Kidney (tissue), 14 donors: Measurements from ENCODE around the gene CD226. TPM values are rescaled to one million over a fixed set of nuclear protein-coding genes. Genes with fewer than 3 reads are reported as not detected.

ENCODE experiments used
- DNase-seq, 5 donors: peaks; one replicate each; pipeline ENCODE4 v3.0.0-alpha.2; 2013 to 2020
- FAIRE-seq: peaks from 2 replicates; lab custom pipeline; 2012; peaks lifted over from hg19 to GRCh38; lab: Jason Lieb, UNC
- H3K27ac ChIP-seq, 2 donors: one replicate each; pipeline ENCODE4 v1.7.0; 2013; ENCODE audit warnings: low read depth in 2 of 2, low read length in 2 of 2, inconsistent platforms in 1 of 2
- H3K27me3 ChIP-seq: one replicate; pipeline ENCODE4 v1.7.1; 2013; ENCODE audit warnings: low read length, inconsistent platforms; ENCODE audit not compliant: control insufficient read depth, insufficient read depth
- H3K36me3 ChIP-seq, 3 donors: one replicate each; pipeline versions ENCODE4 v1.7.0 to v1.7.1; 2013; ENCODE audit warnings: low read length in 3 of 3, control low read depth in 1 of 3, inconsistent platforms in 1 of 3; ENCODE audit not compliant: insufficient read depth in 3 of 3, control insufficient read depth in 2 of 3
- H3K4me1 ChIP-seq, 3 donors: one replicate each; pipeline versions ENCODE4 v1.7.0 to v1.7.1; 2013; ENCODE audit warnings: low read length in 3 of 3, inconsistent platforms in 1 of 3, low read depth in 1 of 3; ENCODE audit not compliant: control insufficient read depth in 2 of 3, insufficient read depth in 2 of 3
- H3K4me3 ChIP-seq, 3 donors: one replicate each; pipeline versions ENCODE4 v1.7.0 to v1.8.1; 2013; ENCODE audit warnings: low read length in 3 of 3, control low read depth in 1 of 3, inconsistent platforms in 1 of 3
- H3K9ac ChIP-seq, 3 donors: one replicate each; pipeline versions ENCODE4 v1.7.0 to v1.7.1; 2013; ENCODE audit warnings: low read length in 3 of 3, control low read depth in 1 of 3, inconsistent platforms in 1 of 3
- H3K9me3 ChIP-seq, 3 donors: one replicate each; pipeline versions ENCODE4 v1.7.0 to v1.7.1; 2013; ENCODE audit warnings: low read length in 3 of 3, control low read depth in 1 of 3, inconsistent platforms in 1 of 3; ENCODE audit not compliant: control insufficient read depth in 2 of 3, insufficient read depth in 1 of 3
- intact Hi-C: fragments of 100-400 bp; cut with DNase I; formaldehyde crosslinking; loops from one replicate; pipeline ENCODE4 v1.11.1; 2022
- polyA plus RNA-seq: library from polyadenylated mRNA; stranded (reverse); fragments of 350-450 nt; fragmentation: Illumina TruSeq; extraction: RNeasy Lipid Tissue Mini Kit (QIAGEN cat#74804); gene quantifications from one replicate; pipeline ENCODE4 v1.2.3, GENCODE V29; 2014; ENCODE audit warnings: low read depth, low replicate concordance; ENCODE audit not compliant: insufficient read depth
- total RNA-seq: library from RNA; stranded (reverse); fragmentation: NEBNext Ultra II Directional; extraction: Animal tissue kit (Norgen Biotek cat#: 25700); gene quantifications from one replicate; pipeline ENCODE4 v1.2.1, GENCODE V29; 2021
- TF ChIP-seq, protein P1 (sequence below): IDR thresholded peaks from 3 replicates; pipeline ENCODE4 v1.5.1; 2012; ENCODE audit warnings: mild to moderate bottlenecking, moderate library complexity, borderline replicate concordance; ENCODE audit not compliant: insufficient read depth; ENCODE audit errors: extremely low read depth
- donor health status: control.
- donor health status: control.
- donor health status: control.
- donor health status: control.
- donor health status: control.
- donor health status: DM: yes; HTN: yes; CAD: no.
- donor health status: Normal renal cell carcinoma (clear cell type).

Gene CD226
- total and polyA plus RNA-seq, 2 donors from 2014 or later, result 0.28 to 5.0 TPM

DNA sequence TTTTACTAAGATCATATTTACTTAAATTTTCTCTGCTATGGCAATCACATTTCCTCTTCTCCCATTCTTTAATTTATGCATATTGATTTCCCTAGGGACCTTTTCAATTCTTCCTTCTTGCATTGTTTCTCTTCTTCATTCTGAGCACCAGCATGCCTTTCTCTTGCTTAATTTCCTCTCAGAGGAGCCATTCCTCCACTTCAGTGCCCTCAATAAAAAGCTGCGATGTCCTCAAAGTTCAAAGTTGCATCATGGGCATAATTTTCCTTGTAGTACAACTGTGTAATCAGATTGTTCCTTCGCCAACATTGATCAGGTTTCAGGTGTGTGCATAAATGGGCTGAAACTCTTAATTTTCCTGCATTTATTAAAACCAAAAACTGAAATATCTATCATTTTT lies 21.8 kb upstream of the CD226 start:
- H3K9ac ChIP-seq, result no peak overlapping the region
- TF ChIP-seq, protein P1, sequence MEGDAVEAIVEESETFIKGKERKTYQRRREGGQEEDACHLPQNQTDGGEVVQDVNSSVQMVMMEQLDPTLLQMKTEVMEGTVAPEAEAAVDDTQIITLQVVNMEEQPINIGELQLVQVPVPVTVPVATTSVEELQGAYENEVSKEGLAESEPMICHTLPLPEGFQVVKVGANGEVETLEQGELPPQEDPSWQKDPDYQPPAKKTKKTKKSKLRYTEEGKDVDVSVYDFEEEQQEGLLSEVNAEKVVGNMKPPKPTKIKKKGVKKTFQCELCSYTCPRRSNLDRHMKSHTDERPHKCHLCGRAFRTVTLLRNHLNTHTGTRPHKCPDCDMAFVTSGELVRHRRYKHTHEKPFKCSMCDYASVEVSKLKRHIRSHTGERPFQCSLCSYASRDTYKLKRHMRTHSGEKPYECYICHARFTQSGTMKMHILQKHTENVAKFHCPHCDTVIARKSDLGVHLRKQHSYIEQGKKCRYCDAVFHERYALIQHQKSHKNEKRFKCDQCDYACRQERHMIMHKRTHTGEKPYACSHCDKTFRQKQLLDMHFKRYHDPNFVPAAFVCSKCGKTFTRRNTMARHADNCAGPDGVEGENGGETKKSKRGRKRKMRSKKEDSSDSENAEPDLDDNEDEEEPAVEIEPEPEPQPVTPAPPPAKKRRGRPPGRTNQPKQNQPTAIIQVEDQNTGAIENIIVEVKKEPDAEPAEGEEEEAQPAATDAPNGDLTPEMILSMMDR, result no peak
- H3K4me3 ChIP-seq, result no peak overlapping the region
- no peak overlapping the region for H3K27ac ChIP-seq
- H3K9me3 ChIP-seq, result peaks cover 0 to 4% (median 0%) of the 10 kb centered on the region in 3 donors
- no peak for FAIRE-seq
- intact Hi-C loops, result no loop called here
- H3K4me1 ChIP-seq, result no peaks in the 10 kb centered on the region
- no peak for DNase-seq
- no peaks in the 10 kb centered on the region for H3K27me3 ChIP-seq
- H3K36me3 ChIP-seq, result no peaks in the 10 kb centered on the region

DNA sequence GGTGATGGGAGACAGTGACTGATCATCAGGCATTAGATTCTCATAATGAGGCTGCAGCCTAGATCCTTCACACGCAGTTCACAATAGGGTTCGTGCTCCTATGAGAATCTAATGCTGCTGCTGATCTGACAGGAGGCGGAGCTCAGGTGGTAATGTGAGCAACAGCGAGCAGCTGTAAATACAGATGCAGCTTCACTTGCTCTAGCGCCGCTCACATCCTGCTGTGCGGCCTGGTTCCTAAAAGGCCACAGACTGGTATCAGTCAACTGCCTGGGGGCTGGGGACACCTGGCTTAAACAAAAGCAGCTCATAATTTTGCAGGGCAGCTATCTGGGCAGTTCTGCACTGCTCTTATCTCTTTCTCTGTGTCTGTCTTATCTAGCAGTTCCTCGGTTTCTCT lies 20.4 kb upstream of the CD226 start:
- TF ChIP-seq, protein P1, result no peak
- no peak overlapping the region for H3K9ac ChIP-seq
- H3K4me1 ChIP-seq, result no peaks in the 10 kb centered on the region
- no peak overlapping the region for H3K4me3 ChIP-seq
- no peaks in the 10 kb centered on the region for H3K27me3 ChIP-seq
- H3K9me3 ChIP-seq, result peaks cover 0 to 4% (median 0%) of the 10 kb centered on the region in 3 donors
- H3K27ac ChIP-seq, result no peak overlapping the region
- no peaks in the 10 kb centered on the region for H3K36me3 ChIP-seq
- intact Hi-C loops, result no loop called here
- no peak for DNase-seq
- FAIRE-seq, result no peak

DNA sequence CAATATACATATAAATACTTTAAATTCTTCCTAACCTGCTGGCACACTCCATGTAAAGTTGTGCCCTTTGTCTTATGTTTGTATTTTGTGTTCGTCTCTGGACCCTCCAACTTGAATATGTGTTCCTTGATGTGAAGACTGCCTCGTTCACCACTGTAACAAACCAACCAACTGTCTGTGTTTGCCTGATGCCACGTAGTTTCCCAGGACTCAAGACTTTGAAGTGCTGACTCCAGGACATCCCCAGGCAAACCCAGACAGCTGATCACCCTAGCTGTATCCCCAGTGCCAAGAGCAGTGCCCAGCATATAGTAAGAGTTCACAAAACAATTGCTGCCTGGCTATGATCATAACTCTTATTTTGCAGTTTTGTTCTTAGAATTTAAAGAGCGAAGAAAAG lies 15.5 kb upstream of the CD226 start:
- FAIRE-seq (no peak), DNase-seq (no peak)
- Histone ChIP-seq H3K9me3 (no peaks in the 10 kb centered on the region), H3K4me1 (no peaks in the 10 kb centered on the region), H3K36me3 (no peaks in the 10 kb centered on the region), H3K9ac (no peak overlapping the region), H3K27ac (no peak overlapping the region), H3K4me3 (no peak overlapping the region), H3K27me3 (no peaks in the 10 kb centered on the region)
- intact Hi-C loops, result no loop called here
- TF ChIP-seq, protein P1, result no peak

DNA sequence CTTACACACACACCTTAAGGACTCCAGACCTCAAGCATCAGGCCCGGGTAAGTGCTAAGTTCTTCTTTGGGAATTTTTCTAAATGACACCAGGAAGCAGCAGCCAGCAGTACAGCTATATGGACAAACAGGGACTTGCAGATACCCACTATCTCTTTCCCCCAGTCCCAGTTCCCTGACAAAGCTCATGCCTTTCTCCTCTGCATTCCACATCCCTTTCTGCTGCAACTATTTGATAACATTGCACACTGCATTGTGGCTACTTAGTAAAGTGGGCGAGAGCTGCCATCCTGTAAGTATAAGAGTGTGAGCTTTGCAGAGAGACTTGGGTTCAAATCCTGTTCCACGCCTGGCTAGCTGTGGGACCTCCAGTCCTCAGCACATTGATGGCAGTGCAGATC lies 14.0 kb upstream of the CD226 start:
- Histone ChIP-seq H3K27me3 (no peaks in the 10 kb centered on the region), H3K9ac (no peak overlapping the region), H3K27ac (no peak overlapping the region), H3K4me3 (no peak overlapping the region), H3K4me1 (no peaks in the 10 kb centered on the region), H3K36me3 (no peaks in the 10 kb centered on the region), H3K9me3 (no peaks in the 10 kb centered on the region)
- DNase-seq (no peak), FAIRE-seq (no peak)
- intact Hi-C loops, result no loop called here
- TF ChIP-seq, protein P1, result no peak
